GM12875 (cell line): ENCODE results near the gene FEM1C.
A peak's percentile ranks its signal among the peaks of the same experiment; 100 is the strongest.

Experiments
- H3K4me3 ChIP-seq: one replicate; pipeline ENCODE4 v1.5.1; 2011; ENCODE audit warnings: low read depth, low read length, control low read depth
- TF ChIP-seq, protein P1 (sequence below): IDR thresholded peaks from 2 replicates; pipeline ENCODE4 v1.5.1; 2011; ENCODE audit warnings: low read depth, mild to moderate bottlenecking, control low read depth, inconsistent platforms, low read length, moderate library complexity, borderline replicate concordance; ENCODE audit not compliant: insufficient read depth

The FEM1C gene, protein sequence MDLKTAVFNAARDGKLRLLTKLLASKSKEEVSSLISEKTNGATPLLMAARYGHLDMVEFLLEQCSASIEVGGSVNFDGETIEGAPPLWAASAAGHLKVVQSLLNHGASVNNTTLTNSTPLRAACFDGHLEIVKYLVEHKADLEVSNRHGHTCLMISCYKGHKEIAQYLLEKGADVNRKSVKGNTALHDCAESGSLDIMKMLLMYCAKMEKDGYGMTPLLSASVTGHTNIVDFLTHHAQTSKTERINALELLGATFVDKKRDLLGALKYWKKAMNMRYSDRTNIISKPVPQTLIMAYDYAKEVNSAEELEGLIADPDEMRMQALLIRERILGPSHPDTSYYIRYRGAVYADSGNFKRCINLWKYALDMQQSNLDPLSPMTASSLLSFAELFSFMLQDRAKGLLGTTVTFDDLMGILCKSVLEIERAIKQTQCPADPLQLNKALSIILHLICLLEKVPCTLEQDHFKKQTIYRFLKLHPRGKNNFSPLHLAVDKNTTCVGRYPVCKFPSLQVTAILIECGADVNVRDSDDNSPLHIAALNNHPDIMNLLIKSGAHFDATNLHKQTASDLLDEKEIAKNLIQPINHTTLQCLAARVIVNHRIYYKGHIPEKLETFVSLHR

DNA sequence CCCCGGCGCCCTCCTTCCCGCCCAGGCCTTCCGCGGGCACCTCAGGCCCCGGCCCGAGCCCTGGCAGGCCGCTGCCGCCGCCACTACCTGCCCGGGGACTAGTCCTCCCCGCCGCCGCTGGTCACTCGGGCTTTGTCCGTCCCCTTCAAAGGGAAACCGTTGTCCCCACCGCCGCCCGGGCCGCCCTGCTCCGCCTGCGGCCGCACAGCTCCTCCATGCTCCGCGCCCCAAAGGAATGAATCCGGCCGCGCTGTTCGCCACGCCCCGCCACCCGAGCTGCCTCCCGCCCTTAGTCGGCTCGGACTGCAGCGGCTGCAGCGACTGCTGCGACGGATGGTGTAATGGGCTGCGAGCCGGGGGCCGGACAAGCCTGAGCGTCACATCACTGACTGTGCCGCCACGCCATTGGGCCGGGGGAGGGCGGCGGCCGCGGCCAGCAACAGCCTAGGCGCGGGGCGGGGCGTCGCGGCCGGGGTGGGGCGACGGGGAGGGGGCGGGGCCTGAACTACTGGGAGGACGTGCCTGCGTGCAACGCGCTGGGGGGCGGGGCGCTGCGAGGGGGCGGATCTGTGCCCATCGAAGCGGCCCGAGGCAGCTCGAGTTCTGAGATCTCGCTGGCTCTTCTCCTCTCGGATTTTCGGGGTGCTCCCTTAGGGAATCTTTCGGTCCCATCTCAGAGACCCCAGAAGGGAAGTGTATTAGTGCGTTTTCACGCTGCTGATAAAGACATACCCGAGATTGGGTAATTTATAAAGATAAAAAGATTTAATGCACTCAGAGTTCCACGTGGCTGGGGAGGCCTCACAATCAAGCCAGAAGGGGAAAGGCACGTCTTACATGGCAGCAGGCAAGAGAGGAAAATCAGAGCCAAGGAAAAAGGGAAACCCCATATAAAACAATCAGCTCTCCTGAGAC, at the start of gene FEM1C:
Gene FEM1C, minus strand, starts transcription at position 340 of the 915 bp plus-strand sequence. CDS start 1,282 bp downstream, outside the sequence.
- TF ChIP-seq, protein P1, sequence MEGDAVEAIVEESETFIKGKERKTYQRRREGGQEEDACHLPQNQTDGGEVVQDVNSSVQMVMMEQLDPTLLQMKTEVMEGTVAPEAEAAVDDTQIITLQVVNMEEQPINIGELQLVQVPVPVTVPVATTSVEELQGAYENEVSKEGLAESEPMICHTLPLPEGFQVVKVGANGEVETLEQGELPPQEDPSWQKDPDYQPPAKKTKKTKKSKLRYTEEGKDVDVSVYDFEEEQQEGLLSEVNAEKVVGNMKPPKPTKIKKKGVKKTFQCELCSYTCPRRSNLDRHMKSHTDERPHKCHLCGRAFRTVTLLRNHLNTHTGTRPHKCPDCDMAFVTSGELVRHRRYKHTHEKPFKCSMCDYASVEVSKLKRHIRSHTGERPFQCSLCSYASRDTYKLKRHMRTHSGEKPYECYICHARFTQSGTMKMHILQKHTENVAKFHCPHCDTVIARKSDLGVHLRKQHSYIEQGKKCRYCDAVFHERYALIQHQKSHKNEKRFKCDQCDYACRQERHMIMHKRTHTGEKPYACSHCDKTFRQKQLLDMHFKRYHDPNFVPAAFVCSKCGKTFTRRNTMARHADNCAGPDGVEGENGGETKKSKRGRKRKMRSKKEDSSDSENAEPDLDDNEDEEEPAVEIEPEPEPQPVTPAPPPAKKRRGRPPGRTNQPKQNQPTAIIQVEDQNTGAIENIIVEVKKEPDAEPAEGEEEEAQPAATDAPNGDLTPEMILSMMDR: no peak
- peak within 1 kb of the TSS; percentile 89 for H3K4me3 ChIP-seq

DNA sequence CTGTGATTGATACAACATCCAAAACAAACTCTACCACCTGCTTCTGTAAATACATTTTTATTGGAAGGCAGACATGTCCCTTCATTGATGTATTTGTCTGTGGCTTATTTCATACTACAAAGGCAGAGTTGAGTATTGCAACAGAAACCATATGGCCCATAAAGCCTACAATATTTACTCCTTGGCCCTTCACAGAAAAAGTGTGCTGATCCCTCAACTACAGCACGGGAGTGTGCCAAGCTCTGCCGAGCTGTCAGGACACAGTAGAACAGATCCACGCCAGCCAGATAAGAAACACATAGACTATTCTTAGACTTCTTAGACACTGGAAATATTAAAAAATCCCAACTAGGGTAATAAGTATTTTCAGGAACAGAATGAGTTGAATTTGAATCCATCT, 44.5 kb upstream of the FEM1C start:
- TF ChIP-seq, protein P1: no peak
- H3K4me3 ChIP-seq: no peak overlapping the region

DNA sequence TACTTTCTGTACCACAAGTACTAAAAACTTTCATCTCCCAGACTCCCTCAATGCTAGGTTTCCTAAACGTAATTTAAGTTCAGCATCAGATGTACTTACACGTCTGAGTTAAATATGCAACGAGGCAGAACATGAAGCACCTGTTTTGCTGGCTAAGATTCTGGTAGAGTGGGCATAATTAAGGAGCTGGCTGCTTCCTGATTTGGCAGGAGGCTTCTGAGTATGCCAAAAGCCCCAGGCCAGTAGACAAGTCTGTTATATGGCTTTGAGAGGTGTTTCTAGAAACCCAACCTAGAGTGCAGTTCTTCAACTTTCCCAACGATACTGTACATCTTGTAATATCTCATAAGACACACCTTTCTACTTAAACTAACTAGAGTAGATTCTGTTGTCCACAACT, 44.1 kb upstream of the FEM1C start:
- TF ChIP-seq, protein P1: no peak

DNA sequence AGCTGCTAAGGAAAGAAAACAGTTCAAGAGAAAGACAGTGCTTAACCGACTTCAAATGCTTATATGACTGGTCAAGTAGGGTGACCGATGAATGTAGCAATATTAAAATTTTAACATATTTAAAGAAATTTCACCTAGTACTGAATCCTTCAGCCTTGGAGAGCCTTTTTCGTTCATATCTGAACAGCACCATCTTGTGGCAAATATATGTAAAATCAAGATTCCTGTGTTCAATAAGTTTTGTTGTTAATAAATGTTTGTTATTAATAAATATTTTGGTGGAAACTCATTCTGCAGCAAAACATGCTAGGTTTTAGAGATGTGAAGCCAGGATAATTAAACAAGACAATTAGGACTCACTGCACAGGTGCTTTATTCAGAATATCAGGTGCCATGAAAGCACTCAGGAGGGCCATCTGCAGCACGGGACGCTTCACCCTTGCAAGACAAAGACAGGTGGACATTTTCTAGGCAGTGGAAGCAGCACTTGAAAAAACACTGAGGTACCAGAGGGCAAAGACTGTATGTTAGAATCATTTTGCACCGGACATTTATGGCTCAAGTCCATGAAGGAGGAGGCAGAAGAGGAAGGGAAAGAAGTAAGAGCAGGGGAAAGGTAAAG, 42.1 kb upstream of the FEM1C start:
- TF ChIP-seq, protein P1: no peak

More for the DNA sequence above, 44.1 kb upstream of the FEM1C start:
- H3K4me3 ChIP-seq: no peak overlapping the region

DNA sequence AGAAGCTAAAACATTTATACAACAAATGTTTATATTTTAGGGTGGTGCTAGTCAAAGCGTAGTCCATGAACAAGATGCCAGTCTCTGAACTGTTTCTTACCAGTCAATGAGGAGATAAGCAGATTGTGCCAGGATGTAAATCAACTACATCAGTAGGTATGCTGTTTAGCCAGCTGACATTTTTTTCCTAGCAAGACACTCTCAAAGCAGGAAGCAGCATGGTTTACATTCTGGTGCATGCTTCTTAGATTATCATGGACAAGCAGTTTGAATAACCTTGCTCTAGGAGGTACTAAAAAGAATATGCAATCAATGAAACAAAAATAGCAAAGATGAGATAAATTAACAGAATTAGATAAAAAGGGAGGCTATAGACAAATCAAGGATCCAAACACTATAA, 40.7 kb upstream of the FEM1C start:
- TF ChIP-seq, protein P1: no peak

More for the DNA sequence above, 42.1 kb upstream of the FEM1C start:
- no peak overlapping the region for H3K4me3 ChIP-seq

DNA sequence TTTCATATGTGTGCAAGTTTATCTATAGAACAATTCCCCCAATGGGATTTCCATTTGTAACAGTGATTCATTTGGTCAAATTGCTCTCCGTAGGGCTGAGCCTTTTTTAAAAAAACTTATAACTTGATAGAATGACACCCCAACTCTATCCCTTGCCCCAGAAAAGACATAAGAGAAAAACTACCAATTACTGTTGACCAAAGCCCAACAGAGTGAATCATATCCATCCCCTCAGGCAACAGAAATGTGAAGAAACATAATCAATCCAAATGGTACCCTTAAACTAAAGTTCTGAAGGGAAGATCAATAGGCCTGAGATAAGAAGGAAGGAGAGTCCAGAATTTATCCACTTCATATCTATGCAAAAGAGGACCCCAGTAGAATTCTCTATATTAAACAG, 39.9 kb upstream of the FEM1C start:
- TF ChIP-seq, protein P1: no peak
- H3K4me3 ChIP-seq: no peak overlapping the region

More for the DNA sequence above, 40.7 kb upstream of the FEM1C start:
- H3K4me3 ChIP-seq: no peak overlapping the region
